ENCODE data around the gene AP3B1. TPM values are rescaled to one million over a fixed set of nuclear protein-coding genes. Genes with fewer than 3 reads are reported as not detected.

The AP3B1 gene
- total and polyA plus RNA-seq, 2 experiments from 2014 or later = 32.1 to 46.3 TPM

DNA sequence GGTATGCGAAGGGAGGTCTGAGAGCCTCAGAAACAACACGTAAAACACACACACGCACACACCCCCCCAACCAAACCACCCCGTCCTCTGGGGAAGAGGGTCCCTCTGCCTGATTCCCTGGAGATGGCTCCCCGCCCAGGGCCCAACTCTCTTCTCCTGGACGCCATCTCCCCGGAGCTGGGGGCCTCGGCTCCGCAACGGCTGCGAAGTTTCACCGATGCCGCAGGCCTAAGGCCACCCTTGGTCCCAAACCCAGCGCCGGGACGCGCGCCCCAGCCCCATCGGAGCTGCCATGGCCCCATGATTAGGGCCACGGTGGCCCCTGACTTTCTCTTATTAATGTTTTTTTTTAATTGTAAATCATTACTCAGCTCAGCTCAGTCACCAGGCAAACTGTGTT lies 337.0 kb downstream of the AP3B1 start:
- TF ChIP-seq ZNF114 (CRISPR knock-in tag; IDR thresholded peaks at IDR 0.05) (no peak), EZH2phosphoT487 (IDR thresholded peaks at IDR 0.05; ENCODE audit: unreplicated experiment) (no peak), CREB1 (CRISPR knock-in tag; IDR thresholded peaks at IDR 0.05; ENCODE audit: low read depth) (no peak), ZNF331 (CRISPR knock-in tag; IDR thresholded peaks at IDR 0.05; ENCODE audit: low read depth) (no peak)
- TF ChIP-seq, protein P1, sequence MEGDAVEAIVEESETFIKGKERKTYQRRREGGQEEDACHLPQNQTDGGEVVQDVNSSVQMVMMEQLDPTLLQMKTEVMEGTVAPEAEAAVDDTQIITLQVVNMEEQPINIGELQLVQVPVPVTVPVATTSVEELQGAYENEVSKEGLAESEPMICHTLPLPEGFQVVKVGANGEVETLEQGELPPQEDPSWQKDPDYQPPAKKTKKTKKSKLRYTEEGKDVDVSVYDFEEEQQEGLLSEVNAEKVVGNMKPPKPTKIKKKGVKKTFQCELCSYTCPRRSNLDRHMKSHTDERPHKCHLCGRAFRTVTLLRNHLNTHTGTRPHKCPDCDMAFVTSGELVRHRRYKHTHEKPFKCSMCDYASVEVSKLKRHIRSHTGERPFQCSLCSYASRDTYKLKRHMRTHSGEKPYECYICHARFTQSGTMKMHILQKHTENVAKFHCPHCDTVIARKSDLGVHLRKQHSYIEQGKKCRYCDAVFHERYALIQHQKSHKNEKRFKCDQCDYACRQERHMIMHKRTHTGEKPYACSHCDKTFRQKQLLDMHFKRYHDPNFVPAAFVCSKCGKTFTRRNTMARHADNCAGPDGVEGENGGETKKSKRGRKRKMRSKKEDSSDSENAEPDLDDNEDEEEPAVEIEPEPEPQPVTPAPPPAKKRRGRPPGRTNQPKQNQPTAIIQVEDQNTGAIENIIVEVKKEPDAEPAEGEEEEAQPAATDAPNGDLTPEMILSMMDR (conservative IDR thresholded peaks at IDR 0.05; ENCODE audit: low read depth in 2 of 2) = no peak
- TF ChIP-seq, protein P2, sequence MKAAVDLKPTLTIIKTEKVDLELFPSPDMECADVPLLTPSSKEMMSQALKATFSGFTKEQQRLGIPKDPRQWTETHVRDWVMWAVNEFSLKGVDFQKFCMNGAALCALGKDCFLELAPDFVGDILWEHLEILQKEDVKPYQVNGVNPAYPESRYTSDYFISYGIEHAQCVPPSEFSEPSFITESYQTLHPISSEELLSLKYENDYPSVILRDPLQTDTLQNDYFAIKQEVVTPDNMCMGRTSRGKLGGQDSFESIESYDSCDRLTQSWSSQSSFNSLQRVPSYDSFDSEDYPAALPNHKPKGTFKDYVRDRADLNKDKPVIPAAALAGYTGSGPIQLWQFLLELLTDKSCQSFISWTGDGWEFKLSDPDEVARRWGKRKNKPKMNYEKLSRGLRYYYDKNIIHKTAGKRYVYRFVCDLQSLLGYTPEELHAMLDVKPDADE (IDR thresholded peaks at IDR 0.05) = no peak
- H3K4me3 ChIP-seq = peak overlapping the region; percentile 58
- peaks cover 26% of the 10 kb centered on the region for H3K4me1 Mint-ChIP-seq
- H3K4me2 ChIP-seq = peak overlapping the region; percentile 75
- peaks cover 20% of the 10 kb centered on the region for H3K4me1 ChIP-seq (ENCODE audit: insufficient read depth)
- H3K27ac ChIP-seq (ENCODE audit: low read depth) = no peak overlapping the region
- no peaks in the 10 kb centered on the region for H3F3A ChIP-seq (replicated peaks; ENCODE audit: low read depth)
- H3K4me3 Mint-ChIP-seq = peak overlapping the region; percentile 66
- peak; percentile 66 for ATAC-seq
- H3K9me2 ChIP-seq (ENCODE audit: insufficient read depth) = no peaks in the 10 kb centered on the region
- H4K20me1 ChIP-seq (replicated peaks; ENCODE audit: insufficient read depth) = 0 out of 2 replicates have a peak, but pooled peaks cover 3% of the 10 kb centered on the region
- H3K79me2 ChIP-seq (replicated peaks; ENCODE audit: insufficient read depth) = no peaks in the 10 kb centered on the region
- H3K27me3 ChIP-seq (ENCODE audit: insufficient read depth) = peaks cover 89% of the 10 kb centered on the region
- peak; percentile 62 for DNase-seq (ENCODE audit: low spot score)
- H3K9me3 Mint-ChIP-seq = no peaks in the 10 kb centered on the region
- H2AFZ ChIP-seq = no peak overlapping the region
- H3K27ac Mint-ChIP-seq = no peak overlapping the region
- no peaks in the 10 kb centered on the region for H3K36me3 ChIP-seq (ENCODE audit: insufficient read depth)
- H3K27me3 Mint-ChIP-seq (ENCODE audit: insufficient read depth, low read depth, poor library complexity) = peaks cover 67% of the 10 kb centered on the region
- no peaks in the 10 kb centered on the region; the same call in 2 of the 3 replicates for H3K36me3 Mint-ChIP-seq (ENCODE audit: low read depth)

DNA sequence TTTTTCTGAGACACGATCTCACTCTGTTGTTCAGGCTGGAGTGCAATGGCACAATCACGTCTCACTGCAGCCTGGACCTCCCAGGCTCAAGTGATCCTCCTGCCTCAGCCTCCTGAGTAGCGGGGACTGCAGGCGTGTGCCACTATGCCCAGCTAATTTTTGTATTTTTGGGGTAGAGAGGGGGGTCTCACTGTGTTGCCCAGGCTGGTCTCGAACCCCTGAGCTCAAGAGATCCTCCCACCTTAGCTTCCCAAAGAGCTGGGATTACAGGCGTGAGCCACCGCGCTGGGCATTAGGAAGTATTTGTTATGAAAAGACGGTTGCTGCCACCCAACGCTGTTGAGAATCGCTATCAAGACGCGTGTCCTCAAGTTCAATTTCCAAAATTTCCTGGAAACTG lies 337.4 kb downstream of the AP3B1 start:
- peaks cover 66% of the 10 kb centered on the region for H3K27me3 Mint-ChIP-seq (ENCODE audit: insufficient read depth, low read depth, poor library complexity)
- ATAC-seq (no peak), DNase-seq (ENCODE audit: low spot score) (no peak)
- Histone ChIP-seq H3K4me3 (peak overlapping the region; percentile 58), H3K9me2 (ENCODE audit: insufficient read depth) (no peaks in the 10 kb centered on the region), H3F3A (replicated peaks; ENCODE audit: low read depth) (no peaks in the 10 kb centered on the region), H3K27ac (ENCODE audit: low read depth) (no peak overlapping the region), H4K20me1 (replicated peaks; ENCODE audit: insufficient read depth) (no peaks in the 10 kb centered on the region), H3K27me3 (ENCODE audit: insufficient read depth) (peaks cover 88% of the 10 kb centered on the region), H3K79me2 (replicated peaks; ENCODE audit: insufficient read depth) (no peaks in the 10 kb centered on the region), H3K4me1 (ENCODE audit: insufficient read depth) (peaks cover 20% of the 10 kb centered on the region), H2AFZ (no peak overlapping the region), H3K4me2 (peak overlapping the region; percentile 75), H3K36me3 (ENCODE audit: insufficient read depth) (no peaks in the 10 kb centered on the region)
- H3K36me3 Mint-ChIP-seq (ENCODE audit: low read depth) = no peaks in the 10 kb centered on the region; the same call in 2 of the 3 replicates
- H3K4me3 Mint-ChIP-seq = peak overlapping the region; percentile 66
- no peak overlapping the region for H3K27ac Mint-ChIP-seq
- H3K4me1 Mint-ChIP-seq = peaks cover 26% of the 10 kb centered on the region
- no peaks in the 10 kb centered on the region for H3K9me3 Mint-ChIP-seq
- TF ChIP-seq EZH2 (IDR thresholded peaks at IDR 0.05; ENCODE audit: low read depth, unreplicated experiment) = no peak
- TF ChIP-seq ZNF114 (CRISPR knock-in tag; IDR thresholded peaks at IDR 0.05) = no peak
- TF ChIP-seq, protein P3, sequence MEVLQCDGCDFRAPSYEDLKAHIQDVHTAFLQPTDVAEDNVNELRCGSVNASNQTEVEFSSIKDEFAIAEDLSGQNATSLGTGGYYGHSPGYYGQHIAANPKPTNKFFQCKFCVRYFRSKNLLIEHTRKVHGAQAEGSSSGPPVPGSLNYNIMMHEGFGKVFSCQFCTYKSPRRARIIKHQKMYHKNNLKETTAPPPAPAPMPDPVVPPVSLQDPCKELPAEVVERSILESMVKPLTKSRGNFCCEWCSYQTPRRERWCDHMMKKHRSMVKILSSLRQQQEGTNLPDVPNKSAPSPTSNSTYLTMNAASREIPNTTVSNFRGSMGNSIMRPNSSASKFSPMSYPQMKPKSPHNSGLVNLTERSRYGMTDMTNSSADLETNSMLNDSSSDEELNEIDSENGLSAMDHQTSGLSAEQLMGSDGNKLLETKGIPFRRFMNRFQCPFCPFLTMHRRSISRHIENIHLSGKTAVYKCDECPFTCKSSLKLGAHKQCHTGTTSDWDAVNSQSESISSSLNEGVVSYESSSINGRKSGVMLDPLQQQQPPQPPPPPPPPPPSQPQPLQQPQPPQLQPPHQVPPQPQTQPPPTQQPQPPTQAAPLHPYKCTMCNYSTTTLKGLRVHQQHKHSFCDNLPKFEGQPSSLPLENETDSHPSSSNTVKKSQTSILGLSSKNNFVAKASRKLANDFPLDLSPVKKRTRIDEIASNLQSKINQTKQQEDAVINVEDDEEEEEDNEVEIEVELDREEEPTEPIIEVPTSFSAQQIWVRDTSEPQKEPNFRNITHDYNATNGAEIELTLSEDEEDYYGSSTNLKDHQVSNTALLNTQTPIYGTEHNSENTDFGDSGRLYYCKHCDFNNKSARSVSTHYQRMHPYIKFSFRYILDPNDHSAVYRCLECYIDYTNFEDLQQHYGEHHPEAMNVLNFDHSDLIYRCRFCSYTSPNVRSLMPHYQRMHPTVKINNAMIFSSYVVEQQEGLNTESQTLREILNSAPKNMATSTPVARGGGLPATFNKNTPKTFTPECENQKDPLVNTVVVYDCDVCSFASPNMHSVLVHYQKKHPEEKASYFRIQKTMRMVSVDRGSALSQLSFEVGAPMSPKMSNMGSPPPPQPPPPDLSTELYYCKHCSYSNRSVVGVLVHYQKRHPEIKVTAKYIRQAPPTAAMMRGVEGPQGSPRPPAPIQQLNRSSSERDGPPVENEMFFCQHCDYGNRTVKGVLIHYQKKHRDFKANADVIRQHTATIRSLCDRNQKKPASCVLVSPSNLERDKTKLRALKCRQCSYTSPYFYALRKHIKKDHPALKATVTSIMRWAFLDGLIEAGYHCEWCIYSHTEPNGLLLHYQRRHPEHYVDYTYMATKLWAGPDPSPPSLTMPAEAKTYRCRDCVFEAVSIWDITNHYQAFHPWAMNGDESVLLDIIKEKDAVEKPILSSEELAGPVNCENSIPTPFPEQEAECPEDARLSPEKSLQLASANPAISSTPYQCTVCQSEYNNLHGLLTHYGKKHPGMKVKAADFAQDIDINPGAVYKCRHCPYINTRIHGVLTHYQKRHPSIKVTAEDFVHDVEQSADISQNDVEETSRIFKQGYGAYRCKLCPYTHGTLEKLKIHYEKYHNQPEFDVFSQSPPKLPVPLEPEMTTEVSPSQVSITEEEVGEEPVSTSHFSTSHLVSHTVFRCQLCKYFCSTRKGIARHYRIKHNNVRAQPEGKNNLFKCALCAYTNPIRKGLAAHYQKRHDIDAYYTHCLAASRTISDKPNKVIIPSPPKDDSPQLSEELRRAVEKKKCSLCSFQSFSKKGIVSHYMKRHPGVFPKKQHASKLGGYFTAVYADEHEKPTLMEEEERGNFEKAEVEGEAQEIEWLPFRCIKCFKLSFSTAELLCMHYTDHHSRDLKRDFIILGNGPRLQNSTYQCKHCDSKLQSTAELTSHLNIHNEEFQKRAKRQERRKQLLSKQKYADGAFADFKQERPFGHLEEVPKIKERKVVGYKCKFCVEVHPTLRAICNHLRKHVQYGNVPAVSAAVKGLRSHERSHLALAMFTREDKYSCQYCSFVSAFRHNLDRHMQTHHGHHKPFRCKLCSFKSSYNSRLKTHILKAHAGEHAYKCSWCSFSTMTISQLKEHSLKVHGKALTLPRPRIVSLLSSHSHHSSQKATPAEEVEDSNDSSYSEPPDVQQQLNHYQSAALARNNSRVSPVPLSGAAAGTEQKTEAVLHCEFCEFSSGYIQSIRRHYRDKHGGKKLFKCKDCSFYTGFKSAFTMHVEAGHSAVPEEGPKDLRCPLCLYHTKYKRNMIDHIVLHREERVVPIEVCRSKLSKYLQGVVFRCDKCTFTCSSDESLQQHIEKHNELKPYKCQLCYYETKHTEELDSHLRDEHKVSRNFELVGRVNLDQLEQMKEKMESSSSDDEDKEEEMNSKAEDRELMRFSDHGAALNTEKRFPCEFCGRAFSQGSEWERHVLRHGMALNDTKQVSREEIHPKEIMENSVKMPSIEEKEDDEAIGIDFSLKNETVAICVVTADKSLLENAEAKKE (CRISPR knock-in tag; IDR thresholded peaks at IDR 0.05) = no peak
- TF ChIP-seq EZH2phosphoT487 (IDR thresholded peaks at IDR 0.05; ENCODE audit: unreplicated experiment) = no peak
- TF ChIP-seq ZNF331 (CRISPR knock-in tag; IDR thresholded peaks at IDR 0.05; ENCODE audit: low read depth) = no peak
- TF ChIP-seq, protein P1 (conservative IDR thresholded peaks at IDR 0.05; ENCODE audit: low read depth in 2 of 2) = no peak
- TF ChIP-seq POLR2AphosphoS5 (IDR thresholded peaks at IDR 0.05; ENCODE audit: low read depth) = no peak
- TF ChIP-seq JUNB (IDR thresholded peaks at IDR 0.05; ENCODE audit: unreplicated experiment) = no peak

All from GM23338 (cell line).